ENCODE measurements around the gene ZNF428. TPM values are rescaled to one million over a fixed set of nuclear protein-coding genes. Genes with fewer than 3 reads are reported as not detected.
A peak's percentile ranks its signal among the peaks of the same experiment; 100 is the strongest.
"Not testable (repeated sequence)": the region's sequence is repeated elsewhere in the genome, so short reads cannot be mapped to it uniquely, and the experiment has no call there.

The ZNF428 gene
- total RNA-seq: 22.9 TPM

- peak; percentile 97 for DNase-seq
Observed at GRCh38 chr19:43619262-43620060, at the start of gene ZNF428. Gene ZNF428 (minus strand): TSS chr19:43619629. CDS start chr19:43614304, 5,325 bp downstream.

- DNase-seq: peak; percentile 97
Observed at GRCh38 chr19:43668406-43669109, 49.1 kb upstream of the ZNF428 start.

GRCh38 chr19:43667876-43668405 is 48.5 kb upstream of the ZNF428 start:
- no peak for DNase-seq

GRCh38 chr19:43667126-43667875 is 47.9 kb upstream of the ZNF428 start:
- DNase-seq: no peak

- no peak for DNase-seq
Observed at GRCh38 chr19:43664018-43664417, 44.6 kb upstream of the ZNF428 start.

GRCh38 chr19:43662487-43662886 is 43.1 kb upstream of the ZNF428 start:
- DNase-seq: no peak

- DNase-seq: no peak
Observed at GRCh38 chr19:43660971-43661360, 41.5 kb upstream of the ZNF428 start.

GRCh38 chr19:43660301-43660970 is 41.0 kb upstream of the ZNF428 start:
- DNase-seq: no peak

- no peak for DNase-seq
Observed at GRCh38 chr19:43658494-43658893, 39.1 kb upstream of the ZNF428 start.

GRCh38 chr19:43658001-43658400 is 38.6 kb upstream of the ZNF428 start:
- no peak for DNase-seq

- no peak for DNase-seq
Observed at GRCh38 chr19:43656436-43656835, 37.0 kb upstream of the ZNF428 start.

GRCh38 chr19:43652546-43652874 is 33.1 kb upstream of the ZNF428 start:
- no peak for DNase-seq

- DNase-seq: peak; percentile 79
Observed at GRCh38 chr19:43651758-43652545, 32.5 kb upstream of the ZNF428 start.

- not testable (repeated sequence) for DNase-seq
Observed at GRCh38 chr19:43650276-43650675, 30.8 kb upstream of the ZNF428 start.

- no peak for DNase-seq
Observed at GRCh38 chr19:43649514-43649913, 30.1 kb upstream of the ZNF428 start.

- DNase-seq: no peak
Observed at GRCh38 chr19:43648633-43649032, 29.2 kb upstream of the ZNF428 start.

- DNase-seq: no peak
Observed at GRCh38 chr19:43644181-43644580, 24.8 kb upstream of the ZNF428 start.

- DNase-seq: no peak
Observed at GRCh38 chr19:43643326-43643725, 23.9 kb upstream of the ZNF428 start.

GRCh38 chr19:43642531-43642930 is 23.1 kb upstream of the ZNF428 start:
- no peak for DNase-seq

GRCh38 chr19:43641333-43641732 is 21.9 kb upstream of the ZNF428 start:
- no peak for DNase-seq

- no peak for DNase-seq
Observed at GRCh38 chr19:43640424-43640757, 21.0 kb upstream of the ZNF428 start.

Data from tongue (tissue), 2 donors.